Endothelial cell (in vitro differentiated cells): ENCODE measurements around the gene MRPL37. TPM values are rescaled to one million over a fixed set of nuclear protein-coding genes. Genes with fewer than 3 reads are reported as not detected.

Experiments used
- DNase-seq: peaks from one replicate; pipeline ENCODE4 v3.0.0; 2021; ENCODE audit warnings: low spot score
- H3K27ac Mint-ChIP-seq: one replicate; pipeline ENCODE4 v1.8.0; 2021; ENCODE audit warnings: mixed read lengths, inconsistent platforms; ENCODE audit not compliant: unreplicated experiment
- H3K27me3 Mint-ChIP-seq: one replicate; pipeline ENCODE4 v1.8.0; 2021; ENCODE audit warnings: mild to moderate bottlenecking, moderate library complexity, mixed read lengths, inconsistent platforms; ENCODE audit not compliant: unreplicated experiment
- H3K36me3 Mint-ChIP-seq: one replicate; pipeline ENCODE4 v1.8.0; 2021; ENCODE audit warnings: mild to moderate bottlenecking, low read depth, mixed read lengths, inconsistent platforms; ENCODE audit not compliant: unreplicated experiment
- H3K4me1 Mint-ChIP-seq: one replicate; pipeline ENCODE4 v1.8.0; 2021; ENCODE audit warnings: mild to moderate bottlenecking, mixed read lengths, inconsistent platforms; ENCODE audit not compliant: unreplicated experiment
- H3K4me3 Mint-ChIP-seq: one replicate; pipeline ENCODE4 v1.8.0; 2021; ENCODE audit warnings: mild to moderate bottlenecking, mixed read lengths, inconsistent platforms; ENCODE audit not compliant: unreplicated experiment
- H3K9me3 Mint-ChIP-seq: one replicate; pipeline ENCODE4 v1.8.0; 2021; ENCODE audit warnings: mixed read lengths, inconsistent platforms; ENCODE audit not compliant: unreplicated experiment
- total RNA-seq: library from RNA; stranded (reverse); fragmentation: NEBNext Ultra II Directional; extraction: Animal tissue kit (Norgen Biotek cat#: 25700); gene quantifications from one replicate; pipeline ENCODE4 v1.2.1, GENCODE V29; 2021; ENCODE audit not compliant: unreplicated experiment
- TF ChIP-seq, protein P1 (sequence below): fragments of 200-600 bp; sonication (generic); IDR thresholded peaks from one replicate; pipeline ENCODE4 v1.5.0; 2021; ENCODE audit warnings: antibody characterized with exemption; ENCODE audit not compliant: unreplicated experiment

Gene MRPL37
- total RNA-seq, 1 donor from 2014 or later = 63.1 TPM

DNA sequence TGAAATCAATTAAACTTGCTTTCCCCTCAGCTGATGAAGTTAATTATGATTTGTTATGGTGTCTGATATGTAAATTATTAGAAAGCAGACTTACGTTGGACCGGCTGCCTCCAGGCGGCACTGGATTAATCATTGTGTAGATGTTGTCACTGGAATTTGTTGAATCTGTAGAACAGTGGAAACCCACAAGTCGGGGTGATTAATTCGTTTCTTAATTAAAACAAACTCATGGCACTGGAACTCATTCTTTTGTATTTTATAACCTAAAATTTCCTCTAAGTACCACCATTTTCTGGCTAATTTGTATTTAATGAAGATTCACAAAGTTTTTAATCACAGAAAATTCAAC lies 39.0 kb downstream of the MRPL37 start:
- H3K4me3 Mint-ChIP-seq = peak overlapping the region; percentile 45
- TF ChIP-seq, protein P1, sequence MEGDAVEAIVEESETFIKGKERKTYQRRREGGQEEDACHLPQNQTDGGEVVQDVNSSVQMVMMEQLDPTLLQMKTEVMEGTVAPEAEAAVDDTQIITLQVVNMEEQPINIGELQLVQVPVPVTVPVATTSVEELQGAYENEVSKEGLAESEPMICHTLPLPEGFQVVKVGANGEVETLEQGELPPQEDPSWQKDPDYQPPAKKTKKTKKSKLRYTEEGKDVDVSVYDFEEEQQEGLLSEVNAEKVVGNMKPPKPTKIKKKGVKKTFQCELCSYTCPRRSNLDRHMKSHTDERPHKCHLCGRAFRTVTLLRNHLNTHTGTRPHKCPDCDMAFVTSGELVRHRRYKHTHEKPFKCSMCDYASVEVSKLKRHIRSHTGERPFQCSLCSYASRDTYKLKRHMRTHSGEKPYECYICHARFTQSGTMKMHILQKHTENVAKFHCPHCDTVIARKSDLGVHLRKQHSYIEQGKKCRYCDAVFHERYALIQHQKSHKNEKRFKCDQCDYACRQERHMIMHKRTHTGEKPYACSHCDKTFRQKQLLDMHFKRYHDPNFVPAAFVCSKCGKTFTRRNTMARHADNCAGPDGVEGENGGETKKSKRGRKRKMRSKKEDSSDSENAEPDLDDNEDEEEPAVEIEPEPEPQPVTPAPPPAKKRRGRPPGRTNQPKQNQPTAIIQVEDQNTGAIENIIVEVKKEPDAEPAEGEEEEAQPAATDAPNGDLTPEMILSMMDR = no peak
- H3K27ac Mint-ChIP-seq = no peak overlapping the region
- peaks cover 17% of the 10 kb centered on the region for H3K27me3 Mint-ChIP-seq
- peaks cover 7% of the 10 kb centered on the region for H3K4me1 Mint-ChIP-seq
- H3K9me3 Mint-ChIP-seq = no peaks in the 10 kb centered on the region
- DNase-seq = no peak
- H3K36me3 Mint-ChIP-seq = peaks cover 32% of the 10 kb centered on the region

DNA sequence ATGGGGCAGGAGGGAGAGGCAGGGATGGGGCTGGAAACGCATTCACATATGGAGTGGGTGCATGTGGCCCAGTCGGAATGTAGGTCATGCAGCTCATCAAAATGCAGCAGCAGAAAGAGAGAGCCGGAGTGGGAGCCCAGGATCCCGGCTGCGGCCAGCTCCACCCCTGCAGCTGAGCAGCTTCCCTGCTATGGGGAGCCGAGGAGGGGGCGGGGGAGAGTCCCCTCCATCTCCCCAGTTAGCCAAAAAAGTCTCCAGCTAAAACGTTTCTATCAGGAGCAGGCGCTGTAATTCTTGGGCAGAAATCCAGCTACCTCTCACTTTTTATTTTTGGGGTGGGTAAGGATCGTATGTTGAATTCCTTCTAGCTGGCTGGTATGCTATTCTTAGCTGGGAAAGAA lies 39.7 kb downstream of the MRPL37 start:
- no peaks in the 10 kb centered on the region for H3K9me3 Mint-ChIP-seq
- TF ChIP-seq, protein P1 = no peak
- DNase-seq = no peak
- peaks cover 33% of the 10 kb centered on the region for H3K36me3 Mint-ChIP-seq
- peaks cover 15% of the 10 kb centered on the region for H3K27me3 Mint-ChIP-seq
- H3K4me3 Mint-ChIP-seq = peak overlapping the region; percentile 25
- H3K27ac Mint-ChIP-seq = no peak overlapping the region
- H3K4me1 Mint-ChIP-seq = peaks cover 7% of the 10 kb centered on the region

DNA sequence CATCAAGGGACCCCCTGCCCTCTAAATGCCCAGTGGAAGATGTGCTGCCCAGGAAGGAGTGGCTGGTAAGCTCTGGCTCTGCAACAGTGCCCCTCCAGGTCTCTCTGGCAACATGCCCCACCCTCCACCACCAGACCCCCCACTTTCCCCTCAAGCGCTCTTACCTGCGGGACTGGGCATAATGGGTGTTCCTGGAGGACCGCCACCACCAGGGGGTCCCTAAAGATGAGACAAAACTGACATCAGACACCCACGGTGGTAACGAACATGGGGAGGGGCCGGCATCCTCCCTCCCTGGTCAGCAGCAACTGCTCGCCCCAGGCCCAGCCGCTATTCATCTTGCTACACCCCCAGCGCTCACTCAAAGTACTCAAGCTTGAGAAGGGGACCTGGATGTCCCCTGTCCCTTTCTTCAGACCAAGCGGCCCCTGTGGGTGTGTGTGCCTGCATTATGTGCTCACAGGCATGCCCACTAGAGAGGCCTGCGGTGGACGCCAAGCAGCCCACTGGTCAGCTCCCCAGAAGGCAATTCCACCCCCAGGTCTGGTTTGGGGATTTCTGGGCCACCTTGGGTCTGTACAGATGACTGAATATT lies 40.9 kb downstream of the MRPL37 start:
- Mint-ChIP-seq H3K36me3 (peaks cover 35% of the 10 kb centered on the region), H3K4me1 (peaks cover 7% of the 10 kb centered on the region), H3K9me3 (no peaks in the 10 kb centered on the region), H3K4me3 (no peak overlapping the region), H3K27me3 (peaks cover 16% of the 10 kb centered on the region), H3K27ac (no peak overlapping the region)
- DNase-seq = no peak
- TF ChIP-seq, protein P1 = no peak

DNA sequence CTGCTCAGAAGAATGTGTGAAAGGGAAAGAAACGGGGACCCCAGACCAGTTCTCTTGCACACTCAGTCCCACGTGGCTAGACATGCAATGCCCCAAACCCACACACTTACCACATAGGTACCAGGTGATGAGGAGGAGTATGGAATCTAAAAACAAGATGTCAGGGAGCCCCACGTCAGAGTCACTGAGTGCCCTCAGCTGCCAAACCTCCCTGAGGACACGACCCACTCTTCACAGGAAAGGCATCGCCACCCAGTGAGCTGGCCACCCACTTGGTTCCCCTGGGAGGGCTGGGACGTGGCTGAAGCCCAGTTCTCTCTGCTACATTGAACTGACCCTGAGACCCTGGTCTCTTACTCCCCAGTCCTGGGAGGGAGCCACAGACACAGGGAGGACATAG lies 41.4 kb downstream of the MRPL37 start:
- TF ChIP-seq, protein P1 = no peak
- H3K27ac Mint-ChIP-seq = peak overlapping the region; percentile 89
- no peak overlapping the region for H3K4me3 Mint-ChIP-seq
- DNase-seq = no peak
- peaks cover 7% of the 10 kb centered on the region for H3K4me1 Mint-ChIP-seq
- no peaks in the 10 kb centered on the region for H3K9me3 Mint-ChIP-seq
- peaks cover 16% of the 10 kb centered on the region for H3K27me3 Mint-ChIP-seq
- peaks cover 34% of the 10 kb centered on the region for H3K36me3 Mint-ChIP-seq

DNA sequence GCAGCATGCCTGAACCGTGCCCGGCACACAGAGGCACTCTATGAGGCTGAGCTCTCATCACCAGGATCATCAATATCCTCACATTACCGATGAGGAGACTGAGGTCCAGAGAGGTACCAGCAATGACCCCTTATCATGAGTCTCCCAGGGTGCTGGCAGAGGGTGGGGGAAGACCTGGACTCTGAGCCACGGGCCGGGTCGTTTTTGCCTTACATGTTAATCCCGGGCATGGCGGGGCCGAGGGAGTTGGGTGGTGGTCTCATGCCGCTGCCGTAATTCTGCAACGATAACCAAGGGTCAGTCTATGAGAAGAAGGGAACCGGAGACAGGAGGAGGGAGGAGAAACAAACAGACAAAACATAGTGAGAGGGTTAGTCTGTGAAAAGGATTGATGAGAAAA lies 43.1 kb downstream of the MRPL37 start:
- Mint-ChIP-seq H3K27me3 (peaks cover 16% of the 10 kb centered on the region), H3K4me1 (peaks cover 7% of the 10 kb centered on the region), H3K4me3 (peak overlapping the region; percentile 38), H3K36me3 (peaks cover 19% of the 10 kb centered on the region), H3K27ac (no peak overlapping the region), H3K9me3 (no peaks in the 10 kb centered on the region)
- TF ChIP-seq, protein P1 = no peak
- no peak for DNase-seq
